Loucy (cell line): ENCODE results near the gene SIPA1L2.
A peak's percentile ranks its signal among the peaks of the same experiment; 100 is the strongest.

Experiments used
- H2AFZ ChIP-seq: fragments of 200-600 bp; sonication (generic); 2 replicates; pipeline ENCODE4 v1.6.0; 2016; ENCODE audit warnings: antibody characterized with exemption, mild to moderate bottlenecking, low read length, moderate library complexity
- H3F3A ChIP-seq: fragments of 200-600 bp; 2 replicates; pipeline ENCODE4 v1.6.0; 2016; ENCODE audit warnings: antibody characterized with exemption, low read depth, mild to moderate bottlenecking
- H3K27me3 ChIP-seq: fragments of 200-600 bp; sonication (generic); 2 replicates; pipeline ENCODE4 v1.6.1; 2014; ENCODE audit warnings: low read length, mild to moderate bottlenecking; ENCODE audit not compliant: insufficient read depth, poor library complexity, severe bottlenecking
- H3K36me3 ChIP-seq: fragments of 200-600 bp; sonication (generic); 2 replicates; pipeline ENCODE4 v1.6.1; 2016; ENCODE audit warnings: low read length; ENCODE audit not compliant: insufficient read depth
- H3K4me1 ChIP-seq: fragments of 200-600 bp; sonication (generic); 2 replicates; pipeline ENCODE4 v1.5.1; 2014; ENCODE audit warnings: low read length, mild to moderate bottlenecking; ENCODE audit not compliant: insufficient read depth, poor library complexity, severe bottlenecking
- H3K4me2 ChIP-seq: fragments of 200-600 bp; sonication (generic); 2 replicates; pipeline ENCODE4 v1.6.0; 2014; ENCODE audit warnings: antibody characterized with exemption, low read length, low read depth, mild to moderate bottlenecking; ENCODE audit not compliant: poor library complexity, severe bottlenecking
- H3K4me3 ChIP-seq: fragments of 200-600 bp; sonication (generic); 2 replicates; pipeline ENCODE4 v1.5.1; 2014; ENCODE audit warnings: low read length, mild to moderate bottlenecking, mixed read lengths; ENCODE audit not compliant: poor library complexity, severe bottlenecking
- H3K79me2 ChIP-seq: fragments of 200-600 bp; sonication (generic); 2 replicates; pipeline ENCODE4 v1.6.1; 2014; ENCODE audit warnings: low read length; ENCODE audit not compliant: insufficient read depth
- H3K9ac ChIP-seq: fragments of 200-600 bp; sonication (generic); 2 replicates; pipeline ENCODE4 v1.6.0; 2014; ENCODE audit warnings: mild to moderate bottlenecking, low read depth, low read length, moderate library complexity; ENCODE audit not compliant: poor library complexity, severe bottlenecking
- H3K9me2 ChIP-seq: fragments of 200-600 bp; sonication (generic); replicated peaks from 2 replicates; pipeline ENCODE4 v1.6.1; 2016; ENCODE audit warnings: low read depth, low read length, mixed read lengths
- H3K9me3 ChIP-seq: fragments of 200-600 bp; sonication (generic); 2 replicates; pipeline ENCODE4 v1.6.1; 2014; ENCODE audit warnings: mild to moderate bottlenecking, antibody characterized with exemption, low read length, low read depth; ENCODE audit not compliant: insufficient read depth
- H4K20me1 ChIP-seq: fragments of 200-600 bp; sonication (generic); 2 replicates; pipeline ENCODE4 v1.6.0; 2014; ENCODE audit warnings: antibody characterized with exemption, low read length, mild to moderate bottlenecking; ENCODE audit not compliant: insufficient read depth, poor library complexity, severe bottlenecking
- EZH2phosphoT487 ChIP-seq: fragments of 200-600 bp; IDR thresholded peaks from 2 replicates; pipeline ENCODE4 v1.6.1; 2018; ENCODE audit warnings: antibody characterized with exemption, mild to moderate bottlenecking, moderate library complexity, borderline replicate concordance
- TF ChIP-seq, protein P1 (sequence below): fragments of 200-600 bp; sonication (generic); conservative IDR thresholded peaks from 2 replicates; pipeline ENCODE4 v1.5.1; 2014; ENCODE audit warnings: mild to moderate bottlenecking, antibody characterized with exemption, low read length

The SIPA1L2 gene

DNA sequence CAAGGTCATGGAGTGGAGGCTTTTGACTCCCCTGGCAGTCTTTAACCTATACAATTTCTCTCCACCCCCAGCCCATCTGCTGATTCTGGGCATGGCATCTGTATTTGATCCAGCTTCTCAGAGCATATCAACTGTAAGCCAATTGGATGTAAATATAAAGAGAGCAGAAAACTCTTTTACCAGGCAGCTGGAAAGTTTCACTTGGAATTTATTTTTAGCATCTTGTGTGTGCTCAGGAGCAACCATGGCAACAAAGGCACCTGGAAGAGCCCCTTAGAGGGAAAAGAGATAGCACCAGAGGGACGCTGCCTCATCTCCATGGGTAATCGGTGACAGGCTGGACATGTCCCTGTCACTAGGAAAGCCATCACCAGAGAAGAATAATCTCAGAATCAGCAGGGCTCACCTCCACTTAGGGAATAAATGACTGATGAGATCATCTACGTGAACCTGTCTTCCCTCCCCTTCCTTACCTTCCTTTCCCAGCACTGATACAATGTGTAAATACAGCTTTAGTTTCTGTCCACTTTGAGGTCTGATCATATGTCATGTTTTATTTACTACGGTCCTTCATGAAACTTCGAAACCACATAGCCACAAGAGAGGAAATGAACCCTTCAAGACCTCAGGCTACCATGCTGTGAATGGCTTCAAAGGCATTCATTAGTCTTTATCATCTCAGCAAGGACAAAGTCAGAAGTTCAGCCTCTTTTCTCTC, 25.3 kb upstream of the SIPA1L2 start:
- Histone ChIP-seq H3K9ac (no peak overlapping the region), H4K20me1 (no peaks in the 10 kb centered on the region), H3K27me3 (no peaks in the 10 kb centered on the region), H3K4me2 (peak overlapping the region; percentile 67), H3F3A (no peaks in the 10 kb centered on the region), H3K4me1 (peaks cover 23% of the 10 kb centered on the region), H3K4me3 (peak overlapping the region; percentile 8), H2AFZ (no peak overlapping the region), H3K79me2 (no peaks in the 10 kb centered on the region), H3K9me2 (no peaks in the 10 kb centered on the region), H3K36me3 (no peaks in the 10 kb centered on the region), H3K9me3 (no peaks in the 10 kb centered on the region)
- TF ChIP-seq, protein P1, sequence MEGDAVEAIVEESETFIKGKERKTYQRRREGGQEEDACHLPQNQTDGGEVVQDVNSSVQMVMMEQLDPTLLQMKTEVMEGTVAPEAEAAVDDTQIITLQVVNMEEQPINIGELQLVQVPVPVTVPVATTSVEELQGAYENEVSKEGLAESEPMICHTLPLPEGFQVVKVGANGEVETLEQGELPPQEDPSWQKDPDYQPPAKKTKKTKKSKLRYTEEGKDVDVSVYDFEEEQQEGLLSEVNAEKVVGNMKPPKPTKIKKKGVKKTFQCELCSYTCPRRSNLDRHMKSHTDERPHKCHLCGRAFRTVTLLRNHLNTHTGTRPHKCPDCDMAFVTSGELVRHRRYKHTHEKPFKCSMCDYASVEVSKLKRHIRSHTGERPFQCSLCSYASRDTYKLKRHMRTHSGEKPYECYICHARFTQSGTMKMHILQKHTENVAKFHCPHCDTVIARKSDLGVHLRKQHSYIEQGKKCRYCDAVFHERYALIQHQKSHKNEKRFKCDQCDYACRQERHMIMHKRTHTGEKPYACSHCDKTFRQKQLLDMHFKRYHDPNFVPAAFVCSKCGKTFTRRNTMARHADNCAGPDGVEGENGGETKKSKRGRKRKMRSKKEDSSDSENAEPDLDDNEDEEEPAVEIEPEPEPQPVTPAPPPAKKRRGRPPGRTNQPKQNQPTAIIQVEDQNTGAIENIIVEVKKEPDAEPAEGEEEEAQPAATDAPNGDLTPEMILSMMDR: no peak
- TF ChIP-seq EZH2phosphoT487: no peak

DNA sequence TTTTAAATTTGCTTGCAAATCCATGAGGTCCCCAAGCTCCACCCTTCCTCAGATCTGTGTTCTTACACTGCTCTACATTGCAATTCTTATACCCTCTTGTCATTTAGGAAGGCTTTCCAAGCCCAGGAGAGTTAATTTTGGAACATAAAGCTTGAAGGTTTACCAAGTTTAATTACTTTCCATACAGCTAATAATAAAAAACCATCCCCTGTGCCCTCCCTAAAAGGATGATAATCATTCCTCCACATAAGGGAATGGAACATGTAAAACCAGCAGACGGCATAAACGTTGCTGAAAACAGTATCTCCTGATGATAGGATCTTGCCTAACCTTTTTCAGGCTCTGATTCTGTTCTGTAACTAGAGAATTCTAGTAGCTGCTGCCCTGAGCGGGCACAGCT, 23.9 kb upstream of the SIPA1L2 start:
- Histone ChIP-seq H3K9me2 (no peaks in the 10 kb centered on the region), H3K79me2 (no peaks in the 10 kb centered on the region), H3K9ac (no peak overlapping the region), H2AFZ (no peak overlapping the region), H3K36me3 (no peaks in the 10 kb centered on the region), H3K4me3 (no peak overlapping the region), H3K4me2 (no peak overlapping the region), H3K9me3 (no peaks in the 10 kb centered on the region), H3F3A (no peaks in the 10 kb centered on the region), H3K27me3 (no peaks in the 10 kb centered on the region), H4K20me1 (no peaks in the 10 kb centered on the region), H3K4me1 (peaks cover 17% of the 10 kb centered on the region)
- TF ChIP-seq, protein P1: no peak

DNA sequence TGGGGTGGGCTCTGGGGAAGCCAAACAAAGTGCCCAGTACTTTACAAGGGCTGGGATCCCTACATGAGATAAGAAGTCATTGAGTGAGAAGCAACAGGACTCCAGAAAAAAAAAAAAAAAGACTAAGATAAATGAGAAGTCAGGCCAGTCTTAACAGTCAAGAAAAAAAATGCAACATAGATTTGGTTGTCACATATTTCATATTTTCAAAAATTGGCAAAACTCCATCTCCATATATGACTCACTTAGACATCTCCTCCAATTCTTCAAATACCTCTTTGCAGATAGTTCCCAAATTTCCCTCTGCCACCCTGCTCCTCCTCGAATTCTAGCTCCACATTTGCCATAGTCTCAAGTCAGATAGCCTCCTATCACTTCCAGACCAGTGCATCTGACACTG, 20.9 kb upstream of the SIPA1L2 start:
- no peak for TF ChIP-seq EZH2phosphoT487
- TF ChIP-seq, protein P1: no peak
- H3K27me3 ChIP-seq: no peaks in the 10 kb centered on the region
- H3K4me3 ChIP-seq: no peak overlapping the region
- H3K4me1 ChIP-seq: peaks cover 12% of the 10 kb centered on the region
- no peak overlapping the region for H3K9ac ChIP-seq
- no peaks in the 10 kb centered on the region for H3K9me2 ChIP-seq
- H2AFZ ChIP-seq: no peak overlapping the region
- no peak overlapping the region for H3K4me2 ChIP-seq
- H4K20me1 ChIP-seq: no peaks in the 10 kb centered on the region
- H3F3A ChIP-seq: no peaks in the 10 kb centered on the region
- no peaks in the 10 kb centered on the region for H3K36me3 ChIP-seq
- H3K79me2 ChIP-seq: no peaks in the 10 kb centered on the region
- H3K9me3 ChIP-seq: no peaks in the 10 kb centered on the region
